ENCODE measurements around the gene BHLHE40.

GRCh38 chr3:4940985-4941384, 38.3 kb upstream of the BHLHE40 start:
- no peak for TF ChIP-seq POLR2A (IDR thresholded peaks at IDR 0.05)
- TF ChIP-seq CTCF (IDR thresholded peaks at IDR 0.05): no peak
- TF ChIP-seq EP300 (IDR thresholded peaks at IDR 0.05): no peak
